MM.1S (cell line): ENCODE measurements around the gene ZDHHC22.

ENCODE experiments used
- EZH2 ChIP-seq: fragments of 300-600 bp; sonication (generic); optimal IDR thresholded peaks from 2 replicates; pipeline ENCODE3; 2017; ENCODE audit warnings: low read depth, mild to moderate bottlenecking, antibody characterized with exemption, low read length, mixed read lengths
- TF ChIP-seq, protein P1 (sequence below): fragments of 300-600 bp; sonication (generic); IDR thresholded peaks from 2 replicates; pipeline ENCODE4 v1.5.1; 2016; ENCODE audit warnings: antibody characterized with exemption, low read length, mixed read lengths

DNA sequence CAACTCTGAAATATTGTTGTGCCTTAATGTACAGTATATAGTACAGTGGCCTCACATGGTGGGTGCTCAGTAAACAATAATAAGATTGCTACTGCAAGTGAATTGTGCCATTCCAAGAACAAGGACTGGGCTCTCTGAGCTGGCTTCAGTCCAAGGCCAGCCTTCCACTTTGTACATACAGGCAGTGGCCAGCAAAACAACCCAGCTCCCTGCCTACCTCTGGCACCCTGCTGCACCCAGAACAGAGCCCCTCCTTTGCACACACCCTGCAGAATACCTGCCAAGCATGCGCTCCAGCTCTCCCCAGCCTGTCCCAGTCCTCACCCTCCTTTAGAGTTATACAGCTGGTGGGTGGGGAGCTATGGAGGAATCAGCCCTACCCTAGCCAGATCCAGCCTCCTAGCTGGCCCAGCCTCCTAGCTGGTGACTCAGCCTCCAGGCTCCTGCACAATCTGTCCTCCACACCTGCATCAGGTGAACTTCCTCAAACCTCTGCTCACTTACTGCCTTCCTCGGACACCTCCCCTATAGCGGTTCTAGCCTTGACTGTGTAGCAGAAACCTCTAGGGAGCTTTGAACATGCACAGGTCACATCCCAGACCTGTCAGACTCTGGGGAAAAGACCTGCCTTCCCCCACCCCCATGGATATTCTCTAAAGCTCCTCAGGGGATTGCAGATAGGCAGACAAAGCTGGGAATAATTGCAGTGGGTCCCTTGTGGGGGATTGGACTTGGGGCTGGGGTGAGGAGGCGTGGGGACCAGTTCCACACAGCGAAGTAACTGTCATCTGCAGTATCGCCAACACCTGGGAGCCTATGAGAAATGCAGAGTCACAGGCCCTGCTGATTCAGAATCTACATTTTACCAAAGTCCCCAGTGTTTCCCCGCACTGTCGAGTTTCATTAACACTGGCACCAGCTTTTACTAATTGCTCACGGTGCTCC lies 17.9 kb downstream of the ZDHHC22 start:
- TF ChIP-seq, protein P1, sequence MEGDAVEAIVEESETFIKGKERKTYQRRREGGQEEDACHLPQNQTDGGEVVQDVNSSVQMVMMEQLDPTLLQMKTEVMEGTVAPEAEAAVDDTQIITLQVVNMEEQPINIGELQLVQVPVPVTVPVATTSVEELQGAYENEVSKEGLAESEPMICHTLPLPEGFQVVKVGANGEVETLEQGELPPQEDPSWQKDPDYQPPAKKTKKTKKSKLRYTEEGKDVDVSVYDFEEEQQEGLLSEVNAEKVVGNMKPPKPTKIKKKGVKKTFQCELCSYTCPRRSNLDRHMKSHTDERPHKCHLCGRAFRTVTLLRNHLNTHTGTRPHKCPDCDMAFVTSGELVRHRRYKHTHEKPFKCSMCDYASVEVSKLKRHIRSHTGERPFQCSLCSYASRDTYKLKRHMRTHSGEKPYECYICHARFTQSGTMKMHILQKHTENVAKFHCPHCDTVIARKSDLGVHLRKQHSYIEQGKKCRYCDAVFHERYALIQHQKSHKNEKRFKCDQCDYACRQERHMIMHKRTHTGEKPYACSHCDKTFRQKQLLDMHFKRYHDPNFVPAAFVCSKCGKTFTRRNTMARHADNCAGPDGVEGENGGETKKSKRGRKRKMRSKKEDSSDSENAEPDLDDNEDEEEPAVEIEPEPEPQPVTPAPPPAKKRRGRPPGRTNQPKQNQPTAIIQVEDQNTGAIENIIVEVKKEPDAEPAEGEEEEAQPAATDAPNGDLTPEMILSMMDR: no peak
- TF ChIP-seq EZH2: no peak
